ENCODE results near the gene WSB2.

Gene WSB2

GRCh38 chr12:118107011-118107410, 46.0 kb upstream of the WSB2 start:
- TF ChIP-seq ZFP3 (CRISPR knock-in tag; IDR thresholded peaks at IDR 0.05) (no peak), PPARA (CRISPR knock-in tag; IDR thresholded peaks at IDR 0.05; ENCODE audit: borderline replicate concordance) (no peak), POU6F1 (CRISPR knock-in tag; IDR thresholded peaks at IDR 0.05; ENCODE audit: borderline replicate concordance, low read depth) (no peak), ZNF565 (CRISPR knock-in tag; conservative IDR thresholded peaks at IDR 0.05; ENCODE audit: low read depth) (no peak), ARNTL (CRISPR knock-in tag; IDR thresholded peaks at IDR 0.05; ENCODE audit: borderline replicate concordance, low read depth) (no peak), CREB5 (CRISPR knock-in tag; IDR thresholded peaks at IDR 0.05; ENCODE audit: low read depth) (no peak), SNAI2 (CRISPR knock-in tag; IDR thresholded peaks at IDR 0.05) (no peak), TCF4 (CRISPR knock-in tag; IDR thresholded peaks at IDR 0.05; ENCODE audit: borderline replicate concordance) (no peak), RARB (CRISPR knock-in tag; IDR thresholded peaks at IDR 0.05) (no peak), ZNF8 (CRISPR knock-in tag; IDR thresholded peaks at IDR 0.05) (no peak), GLIS3 (CRISPR knock-in tag; IDR thresholded peaks at IDR 0.05) (no peak), TOX (CRISPR knock-in tag; IDR thresholded peaks at IDR 0.05; ENCODE audit: borderline replicate concordance) (no peak), CSRNP3 (CRISPR knock-in tag; IDR thresholded peaks at IDR 0.05) (no peak), CSDC2 (CRISPR knock-in tag; IDR thresholded peaks at IDR 0.05) (no peak)
- ATAC-seq: no peak

GRCh38 chr12:118103601-118104382, 42.8 kb upstream of the WSB2 start, which contains the start of gene VSIG10:
TSS of gene VSIG10 (minus strand) at chr12:118104011. CDS start at chr12:118103671, 340 bp downstream.
- 0 out of 2 replicates have a peak, but pooled peaks have one; percentile 46 for TF ChIP-seq ZNF70 (CRISPR knock-in tag; IDR thresholded peaks at IDR 0.05)
- TF ChIP-seq ISL1 (CRISPR knock-in tag; IDR thresholded peaks at IDR 0.05): no peak
- ATAC-seq: peak; percentile 87

GRCh38 chr12:118103201-118103600, 42.2 kb upstream of the WSB2 start:
- TF ChIP-seq ZNF70 (CRISPR knock-in tag; IDR thresholded peaks at IDR 0.05): no peak
- no peak for TF ChIP-seq ISL1 (CRISPR knock-in tag; IDR thresholded peaks at IDR 0.05)
- no peak for TF ChIP-seq CSDC2 (CRISPR knock-in tag; IDR thresholded peaks at IDR 0.05)
- no peak for TF ChIP-seq BACH2 (CRISPR knock-in tag; IDR thresholded peaks at IDR 0.05; ENCODE audit: borderline replicate concordance)
- TF ChIP-seq CSRNP3 (CRISPR knock-in tag; IDR thresholded peaks at IDR 0.05): no peak
- no peak for TF ChIP-seq PATZ1 (CRISPR knock-in tag; IDR thresholded peaks at IDR 0.05; ENCODE audit: borderline replicate concordance)
- TF ChIP-seq ZC3H10 (CRISPR knock-in tag; IDR thresholded peaks at IDR 0.05): no peak
- TF ChIP-seq RARB (CRISPR knock-in tag; IDR thresholded peaks at IDR 0.05): no peak
- no peak for TF ChIP-seq SNAI2 (CRISPR knock-in tag; IDR thresholded peaks at IDR 0.05)
- no peak for TF ChIP-seq TCF4 (CRISPR knock-in tag; IDR thresholded peaks at IDR 0.05; ENCODE audit: borderline replicate concordance)
- peak; percentile 42 for ATAC-seq

- no peak for TF ChIP-seq ZC3H10 (CRISPR knock-in tag; IDR thresholded peaks at IDR 0.05)
- no peak for TF ChIP-seq ARNTL (CRISPR knock-in tag; IDR thresholded peaks at IDR 0.05; ENCODE audit: borderline replicate concordance, low read depth)
- TF ChIP-seq OSR1 (CRISPR knock-in tag; IDR thresholded peaks at IDR 0.05): no peak
- no peak for TF ChIP-seq GLIS3 (CRISPR knock-in tag; IDR thresholded peaks at IDR 0.05)
- no peak for TF ChIP-seq PPARA (CRISPR knock-in tag; IDR thresholded peaks at IDR 0.05; ENCODE audit: borderline replicate concordance)
- TF ChIP-seq ZNF8 (CRISPR knock-in tag; IDR thresholded peaks at IDR 0.05): no peak
- ATAC-seq: no peak
Measured at GRCh38 chr12:118102609-118103008, 41.6 kb upstream of the WSB2 start.
